ENCODE measurements around the gene SLC12A8. TPM values are rescaled to one million over a fixed set of nuclear protein-coding genes. Genes with fewer than 3 reads are reported as not detected.

Gene SLC12A8
- total RNA-seq, 1 experiment from 2014 or later = 30.7 TPM

- no peak overlapping the region for H3K4me3 ChIP-seq
- ChIA-PET CTCF (interaction anchor here (1.1 kb wide), 1 partner anchor 8 kb away, joined by 7 read pairs; no protein-coding TSS in a partner anchor), POLR2A (ENCODE audit: unreplicated experiment) (interaction anchor here (0.7 kb wide), 1 partner anchor 35 kb away, joined by 5 read pairs; no protein-coding TSS in a partner anchor)
- peaks cover 12% of the 10 kb centered on the region for H3K4me1 ChIP-seq (replicated peaks; ENCODE audit: insufficient read depth)
- H2AFZ ChIP-seq = no peak overlapping the region
- H4K20me1 ChIP-seq (ENCODE audit: insufficient read depth) = no peaks in the 10 kb centered on the region
- peaks cover 9% of the 10 kb centered on the region; the same call in 1 of the 2 replicates for H3F3A ChIP-seq (ENCODE audit: insufficient read depth, low read depth)
- H3K9me2 ChIP-seq (ENCODE audit: insufficient read depth) = no peaks in the 10 kb centered on the region
- BruUV-seq (replicated peaks) = no TSS peak
- H3K4me2 ChIP-seq = no peak overlapping the region
- H3K27me3 ChIP-seq (ENCODE audit: insufficient read depth, low read depth) = no peaks in the 10 kb centered on the region
- DNase-seq = no peak
- H3K27ac ChIP-seq = no peak overlapping the region
- H3K9me3 ChIP-seq (ENCODE audit: insufficient read depth, low read depth) = no peaks in the 10 kb centered on the region
- no peaks in the 10 kb centered on the region for H3K79me2 ChIP-seq (ENCODE audit: low read depth)
- TF ChIP-seq EZH2 (IDR thresholded peaks at IDR 0.05; ENCODE audit: low read depth) = no peak
- no peak for TF ChIP-seq CTCF (conservative IDR thresholded peaks at IDR 0.05)
- H3K36me3 ChIP-seq (ENCODE audit: low read depth) = no peaks in the 10 kb centered on the region
- intact Hi-C loops (cut with micrococcal nuclease; ENCODE audit: unreplicated experiment) = loop anchor here (5.0 kb wide), 2 partner anchors 70 to 80 kb away; partner anchors contain the start of gene SLC12A8
Measured at GRCh38 chr3:125141596-125142419, 70.7 kb downstream of the SLC12A8 start.

GRCh38 chr3:125140818-125141595, 71.5 kb downstream of the SLC12A8 start:
- H3K4me3 ChIP-seq = no peak overlapping the region
- no peaks in the 10 kb centered on the region for H3K79me2 ChIP-seq (ENCODE audit: low read depth)
- CTCF ChIA-PET = interaction anchor here (1.1 kb wide), 1 partner anchor 9 kb away, joined by 7 read pairs; no protein-coding TSS in a partner anchor
- BruUV-seq (replicated peaks) = no TSS peak
- no peak for DNase-seq
- intact Hi-C loops (cut with micrococcal nuclease; ENCODE audit: unreplicated experiment) = loop anchor here (1.0 to 5.0 kb wide), 3 partner anchors 71 to 146 kb away; partner anchors contain the start of gene SLC12A8
- H2AFZ ChIP-seq = no peak overlapping the region
- POLR2A ChIA-PET (ENCODE audit: unreplicated experiment) = interaction anchor here (0.6 to 1.0 kb wide), 4 partner anchors 12 to 330 kb away, joined by 3 to 4 read pairs (median 4); no protein-coding TSS in a partner anchor
- H3F3A ChIP-seq (ENCODE audit: insufficient read depth, low read depth) = peaks cover 9% of the 10 kb centered on the region; the same call in 1 of the 2 replicates
- H3K9me3 ChIP-seq (ENCODE audit: insufficient read depth, low read depth) = no peaks in the 10 kb centered on the region
- H3K36me3 ChIP-seq (ENCODE audit: low read depth) = no peaks in the 10 kb centered on the region
- no peak overlapping the region for H3K27ac ChIP-seq
- no peaks in the 10 kb centered on the region for H3K9me2 ChIP-seq (ENCODE audit: insufficient read depth)
- no peaks in the 10 kb centered on the region for H3K27me3 ChIP-seq (ENCODE audit: insufficient read depth, low read depth)
- H3K4me1 ChIP-seq (replicated peaks; ENCODE audit: insufficient read depth) = peaks cover 16% of the 10 kb centered on the region
- no peaks in the 10 kb centered on the region for H4K20me1 ChIP-seq (ENCODE audit: insufficient read depth)
- TF ChIP-seq EZH2 (IDR thresholded peaks at IDR 0.05; ENCODE audit: low read depth) (no peak), CTCF (conservative IDR thresholded peaks at IDR 0.05) (no peak)
- H3K4me2 ChIP-seq = no peak overlapping the region

Data from PC-9 (cell line).